HL-60 (cell line): ENCODE measurements around the gene DIS3L2.
"Not testable (repeated sequence)": the region's sequence is repeated elsewhere in the genome, so short reads cannot be mapped to it uniquely, and the experiment has no call there.

Experiments used
- DNase-seq, 2 experiments: peaks; one replicate each; pipeline ENCODE4 v3.0.0-alpha.2; 2010 to 2020; ENCODE audit warnings: low read depth in 1 of 2, low spot score in 1 of 2
- H3K27ac ChIP-seq: fragments of 250-450 bp; sonication (Bioruptor Pico); replicated peaks from 2 replicates; pipeline ENCODE4 v1.5.1; 2020; ENCODE audit warnings: mild to moderate bottlenecking, moderate library complexity
- H3K27me3 ChIP-seq: fragments of 250-450 bp; sonication (Bioruptor Pico); 2 replicates; pipeline ENCODE4 v1.5.1; 2021; ENCODE audit warnings: mild to moderate bottlenecking, moderate library complexity; ENCODE audit not compliant: insufficient read depth, poor library complexity, severe bottlenecking
- H3K4me3 ChIP-seq: replicated peaks from 2 replicates; pipeline ENCODE4 v1.5.1; 2011; ENCODE audit warnings: mild to moderate bottlenecking, control low read depth, low read length; ENCODE audit not compliant: insufficient read depth
- GABPA ChIP-seq: IDR thresholded peaks from 2 replicates; pipeline ENCODE4 v1.6.1; 2012; ENCODE audit warnings: low read depth
- POLR2AphosphoS5 ChIP-seq: IDR thresholded peaks from 2 replicates; pipeline ENCODE4 v1.6.1; 2012; ENCODE audit warnings: low read depth
- SPI1 ChIP-seq: IDR thresholded peaks from 2 replicates; pipeline ENCODE4 v1.6.1; 2012; ENCODE audit warnings: low read depth, mild to moderate bottlenecking, borderline replicate concordance
- TF ChIP-seq, protein P1 (sequence below): IDR thresholded peaks from one replicate; pipeline ENCODE4 v1.5.1; 2011; ENCODE audit warnings: low read length, control low read depth, inconsistent platforms; ENCODE audit not compliant: insufficient read depth
- TF ChIP-seq, protein P2 (sequence below): IDR thresholded peaks from 2 replicates; pipeline ENCODE4 v1.6.1; 2012; ENCODE audit warnings: low read depth; ENCODE audit not compliant: insufficient replicate concordance

Gene DIS3L2

DNA sequence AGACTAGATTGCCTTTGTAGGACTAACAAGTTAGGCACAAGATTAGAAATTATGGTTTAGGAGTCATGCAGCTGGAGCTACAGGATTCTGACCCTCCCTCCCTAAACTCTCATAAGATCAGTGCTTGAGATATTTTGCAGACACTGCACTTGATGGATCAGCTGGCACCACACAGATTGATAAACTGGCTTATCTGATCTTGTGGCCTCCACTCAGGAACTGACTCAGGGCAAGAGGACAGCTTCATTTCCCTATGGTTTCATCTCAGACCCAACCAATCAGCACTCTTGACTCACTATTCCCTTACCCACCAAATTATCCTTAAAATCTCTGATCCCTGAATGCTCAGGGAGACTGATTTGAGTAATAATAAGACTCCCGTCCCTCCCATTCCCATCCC, 152.3 kb downstream of the DIS3L2 start:
- Histone ChIP-seq H3K4me3 (no peak overlapping the region), H3K27me3 (no peaks in the 10 kb centered on the region), H3K27ac (no peak overlapping the region)
- DNase-seq, result no peak
- TF ChIP-seq POLR2AphosphoS5, result no peak
- TF ChIP-seq, protein P1, sequence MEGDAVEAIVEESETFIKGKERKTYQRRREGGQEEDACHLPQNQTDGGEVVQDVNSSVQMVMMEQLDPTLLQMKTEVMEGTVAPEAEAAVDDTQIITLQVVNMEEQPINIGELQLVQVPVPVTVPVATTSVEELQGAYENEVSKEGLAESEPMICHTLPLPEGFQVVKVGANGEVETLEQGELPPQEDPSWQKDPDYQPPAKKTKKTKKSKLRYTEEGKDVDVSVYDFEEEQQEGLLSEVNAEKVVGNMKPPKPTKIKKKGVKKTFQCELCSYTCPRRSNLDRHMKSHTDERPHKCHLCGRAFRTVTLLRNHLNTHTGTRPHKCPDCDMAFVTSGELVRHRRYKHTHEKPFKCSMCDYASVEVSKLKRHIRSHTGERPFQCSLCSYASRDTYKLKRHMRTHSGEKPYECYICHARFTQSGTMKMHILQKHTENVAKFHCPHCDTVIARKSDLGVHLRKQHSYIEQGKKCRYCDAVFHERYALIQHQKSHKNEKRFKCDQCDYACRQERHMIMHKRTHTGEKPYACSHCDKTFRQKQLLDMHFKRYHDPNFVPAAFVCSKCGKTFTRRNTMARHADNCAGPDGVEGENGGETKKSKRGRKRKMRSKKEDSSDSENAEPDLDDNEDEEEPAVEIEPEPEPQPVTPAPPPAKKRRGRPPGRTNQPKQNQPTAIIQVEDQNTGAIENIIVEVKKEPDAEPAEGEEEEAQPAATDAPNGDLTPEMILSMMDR, result no peak
- TF ChIP-seq GABPA, result no peak
- no peak for TF ChIP-seq SPI1
- TF ChIP-seq, protein P2, sequence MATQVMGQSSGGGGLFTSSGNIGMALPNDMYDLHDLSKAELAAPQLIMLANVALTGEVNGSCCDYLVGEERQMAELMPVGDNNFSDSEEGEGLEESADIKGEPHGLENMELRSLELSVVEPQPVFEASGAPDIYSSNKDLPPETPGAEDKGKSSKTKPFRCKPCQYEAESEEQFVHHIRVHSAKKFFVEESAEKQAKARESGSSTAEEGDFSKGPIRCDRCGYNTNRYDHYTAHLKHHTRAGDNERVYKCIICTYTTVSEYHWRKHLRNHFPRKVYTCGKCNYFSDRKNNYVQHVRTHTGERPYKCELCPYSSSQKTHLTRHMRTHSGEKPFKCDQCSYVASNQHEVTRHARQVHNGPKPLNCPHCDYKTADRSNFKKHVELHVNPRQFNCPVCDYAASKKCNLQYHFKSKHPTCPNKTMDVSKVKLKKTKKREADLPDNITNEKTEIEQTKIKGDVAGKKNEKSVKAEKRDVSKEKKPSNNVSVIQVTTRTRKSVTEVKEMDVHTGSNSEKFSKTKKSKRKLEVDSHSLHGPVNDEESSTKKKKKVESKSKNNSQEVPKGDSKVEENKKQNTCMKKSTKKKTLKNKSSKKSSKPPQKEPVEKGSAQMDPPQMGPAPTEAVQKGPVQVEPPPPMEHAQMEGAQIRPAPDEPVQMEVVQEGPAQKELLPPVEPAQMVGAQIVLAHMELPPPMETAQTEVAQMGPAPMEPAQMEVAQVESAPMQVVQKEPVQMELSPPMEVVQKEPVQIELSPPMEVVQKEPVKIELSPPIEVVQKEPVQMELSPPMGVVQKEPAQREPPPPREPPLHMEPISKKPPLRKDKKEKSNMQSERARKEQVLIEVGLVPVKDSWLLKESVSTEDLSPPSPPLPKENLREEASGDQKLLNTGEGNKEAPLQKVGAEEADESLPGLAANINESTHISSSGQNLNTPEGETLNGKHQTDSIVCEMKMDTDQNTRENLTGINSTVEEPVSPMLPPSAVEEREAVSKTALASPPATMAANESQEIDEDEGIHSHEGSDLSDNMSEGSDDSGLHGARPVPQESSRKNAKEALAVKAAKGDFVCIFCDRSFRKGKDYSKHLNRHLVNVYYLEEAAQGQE, result no peak

DNA sequence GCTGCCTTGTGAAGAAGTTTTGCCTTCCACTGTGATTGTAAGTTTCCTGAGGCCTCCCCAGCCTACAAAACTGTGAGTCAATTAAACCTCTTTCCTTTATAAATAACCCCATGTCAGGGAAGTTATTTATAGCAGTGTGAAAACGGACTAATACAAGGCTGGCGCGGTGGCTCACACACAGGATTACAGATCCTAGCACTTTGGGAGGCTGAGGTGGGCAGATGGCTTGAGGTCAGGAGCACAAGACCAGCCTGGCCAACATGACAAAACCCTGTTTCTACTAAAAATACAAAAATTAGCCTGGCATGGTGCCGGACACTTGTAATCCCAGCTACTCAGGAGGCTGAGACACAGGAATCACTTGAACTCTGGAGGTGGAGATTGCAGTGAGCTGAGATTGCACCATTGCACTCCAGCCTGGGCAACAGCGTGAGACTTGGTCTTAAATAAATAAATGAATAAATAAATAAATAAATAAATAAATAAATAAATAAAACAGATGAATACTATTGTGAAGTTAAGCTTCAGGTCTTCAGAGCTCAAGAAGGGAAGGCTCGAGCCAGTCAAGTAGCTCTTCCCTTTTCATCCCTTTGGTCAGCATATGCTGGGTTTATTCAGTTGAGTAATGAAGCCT, 154.3 kb downstream of the DIS3L2 start:
- H3K27ac ChIP-seq, H3K27me3 ChIP-seq: not testable (repeated sequence)

GRCh38 chr2:232116852-232117251, 155.3 kb downstream of the DIS3L2 start:
- TF ChIP-seq, protein P2, result no peak
- TF ChIP-seq GABPA (no peak), POLR2AphosphoS5 (no peak), SPI1 (no peak)
- TF ChIP-seq, protein P1, result no peak
- DNase-seq, result no peak
- no peaks in the 10 kb centered on the region for H3K27me3 ChIP-seq
- H3K27ac ChIP-seq, result no peak overlapping the region
- no peak overlapping the region for H3K4me3 ChIP-seq

More for the DNA sequence above, 154.3 kb downstream of the DIS3L2 start:
- not testable (repeated sequence) for DNase-seq, H3K4me3 ChIP-seq

DNA sequence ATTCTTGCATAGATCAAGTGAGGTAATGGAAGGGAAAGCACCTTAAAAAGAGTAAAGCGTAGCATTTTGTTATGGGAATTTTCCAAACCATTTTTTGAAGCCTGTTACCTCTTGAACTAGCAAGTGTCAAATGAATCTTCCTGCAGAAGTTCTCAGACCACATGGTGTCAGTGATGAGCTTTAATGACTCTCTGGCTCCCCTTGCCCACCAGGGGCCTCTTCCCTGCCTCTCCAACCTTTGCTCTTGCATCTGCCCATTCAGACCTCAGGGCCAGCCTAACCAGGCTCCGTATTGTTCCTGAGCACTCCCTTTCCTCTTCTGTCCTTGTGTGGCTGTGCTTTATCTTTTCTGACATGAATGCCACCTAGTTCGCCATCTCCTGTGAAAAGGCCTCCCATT, 155.9 kb downstream of the DIS3L2 start:
- Histone ChIP-seq H3K4me3 (no peak overlapping the region), H3K27ac (no peak overlapping the region), H3K27me3 (no peaks in the 10 kb centered on the region)
- no peak for DNase-seq
- no peak for TF ChIP-seq GABPA
- TF ChIP-seq, protein P1, result no peak
- TF ChIP-seq POLR2AphosphoS5, result no peak
- no peak for TF ChIP-seq SPI1
- TF ChIP-seq, protein P2, result no peak
